ENCODE measurements around the gene FHIP2A. TPM values are rescaled to one million over a fixed set of nuclear protein-coding genes. Genes with fewer than 3 reads are reported as not detected.

FHIP2A gene
- total and polyA plus RNA-seq, 2 of the 4 experiments (the other 2 are of a cell fraction), result 10.7 to 16.5 TPM

DNA sequence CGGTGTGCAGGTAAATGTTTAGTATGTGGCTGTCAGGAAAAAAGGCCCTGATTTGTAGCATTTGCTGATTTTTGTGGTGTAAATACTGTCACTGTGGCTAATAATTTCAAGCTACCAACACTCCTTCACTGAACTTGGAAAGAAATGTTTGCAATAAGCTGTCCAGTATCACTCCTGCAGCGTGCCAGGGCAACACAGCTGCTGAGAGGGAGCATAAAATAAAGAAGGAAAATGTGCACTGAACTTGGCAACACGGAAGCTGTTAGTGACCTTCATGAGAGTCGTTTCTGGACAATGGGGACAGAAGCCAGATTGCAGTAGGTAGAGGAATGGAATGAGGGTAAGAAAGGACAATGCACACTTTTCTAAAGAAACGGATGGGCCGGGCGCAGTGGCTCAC is 37.9 kb upstream of the FHIP2A start:
- H3K23ac ChIP-seq (ENCODE audit: low read depth, low read length), result no peak overlapping the region
- no peaks in the 10 kb centered on the region for H3K36me3 ChIP-seq (ENCODE audit: control insufficient read depth, insufficient read depth, low read length)
- H4K91ac ChIP-seq (ENCODE audit: insufficient read depth, low read depth, low read length), result no peak overlapping the region
- H3K56ac ChIP-seq (ENCODE audit: extremely low read depth, insufficient read depth, low read length), result no peak overlapping the region
- no peak overlapping the region for H3K18ac ChIP-seq (ENCODE audit: low read depth, low read length)
- H3K9ac ChIP-seq (ENCODE audit: low read depth, low read length), result no peak overlapping the region
- DNase-seq (no peak), ATAC-seq (ENCODE audit: low read depth) (no peak)
- intact Hi-C loops (cut with micrococcal nuclease) (no loop called here), in situ Hi-C loops (cut with MboI; ENCODE audit: low sequenced_read_pairs) (loop anchor here (5.0 kb wide), 3 partner anchors 71 to 311 kb away; no protein-coding TSS in a partner anchor), dilution Hi-C loops (cut with HindIII; ENCODE audit: low sequenced_read_pairs, unreplicated experiment) (no loop called here)
- no peak overlapping the region for H3K4me2 ChIP-seq (ENCODE audit: low read depth, low read length)
- no peak overlapping the region for H2AFZ ChIP-seq (replicated peaks; ENCODE audit: low read length, poor library complexity)
- H3K14ac ChIP-seq (replicated peaks; ENCODE audit: low read depth, low read length), result no peak overlapping the region
- no peak overlapping the region for H2BK120ac ChIP-seq (ENCODE audit: low read depth, low read length)
- H2AK5ac ChIP-seq (ENCODE audit: low read depth, low read length), result no peak overlapping the region
- no peak overlapping the region for H3K4me3 ChIP-seq (ENCODE audit: insufficient read depth, low read depth, low read length)
- H3K9me1 ChIP-seq (ENCODE audit: insufficient read depth, low read length), result no peaks in the 10 kb centered on the region; the same call in 1 of the 2 replicates
- POLR2A ChIA-PET (ENCODE audit: unreplicated experiment), result no interaction called here
- no peaks in the 10 kb centered on the region for H3K9me3 ChIP-seq (ENCODE audit: control insufficient read depth, insufficient read depth, low read length)
- no peaks in the 10 kb centered on the region for H3K79me1 ChIP-seq (ENCODE audit: low read depth in 1 of 2, low read length in 2 of 2)
- H3K4me1 ChIP-seq (ENCODE audit: control insufficient read depth, insufficient read depth, low read length), result peaks cover 13% of the 10 kb centered on the region
- H3K27me3 ChIP-seq (ENCODE audit: control insufficient read depth, insufficient read depth, low read length), result no peaks in the 10 kb centered on the region
- no peak overlapping the region for H2BK5ac ChIP-seq (ENCODE audit: low read depth, low read length, poor library complexity, severe bottlenecking)
- H2BK15ac ChIP-seq (ENCODE audit: low read depth, low read length), result no peak overlapping the region
- peaks cover 4% of the 10 kb centered on the region; the same call in 1 of the 2 replicates for H4K20me1 ChIP-seq (ENCODE audit: insufficient read depth, low read length)
- no peak overlapping the region for H2AK9ac ChIP-seq (replicated peaks; ENCODE audit: low read depth, low read length, poor library complexity)
- H4K5ac ChIP-seq (ENCODE audit: low read depth, low read length), result no peak overlapping the region
- no peak overlapping the region for H3K4ac ChIP-seq (ENCODE audit: low read depth, low read length)
- no peak overlapping the region for H2BK20ac ChIP-seq (ENCODE audit: low read depth, low read length)
- BruUV-seq (replicated peaks), result no TSS peak
- TF ChIP-seq MAFK (IDR thresholded peaks at IDR 0.05; ENCODE audit: low read depth, low read length), result no peak
- TF ChIP-seq, protein P1, sequence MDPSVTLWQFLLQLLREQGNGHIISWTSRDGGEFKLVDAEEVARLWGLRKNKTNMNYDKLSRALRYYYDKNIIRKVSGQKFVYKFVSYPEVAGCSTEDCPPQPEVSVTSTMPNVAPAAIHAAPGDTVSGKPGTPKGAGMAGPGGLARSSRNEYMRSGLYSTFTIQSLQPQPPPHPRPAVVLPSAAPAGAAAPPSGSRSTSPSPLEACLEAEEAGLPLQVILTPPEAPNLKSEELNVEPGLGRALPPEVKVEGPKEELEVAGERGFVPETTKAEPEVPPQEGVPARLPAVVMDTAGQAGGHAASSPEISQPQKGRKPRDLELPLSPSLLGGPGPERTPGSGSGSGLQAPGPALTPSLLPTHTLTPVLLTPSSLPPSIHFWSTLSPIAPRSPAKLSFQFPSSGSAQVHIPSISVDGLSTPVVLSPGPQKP (IDR thresholded peaks at IDR 0.05; ENCODE audit: borderline replicate concordance, low read depth, low read length), result no peak
- no peak for TF ChIP-seq MAZ (IDR thresholded peaks at IDR 0.05; ENCODE audit: borderline replicate concordance, low read depth, low read length)
- TF ChIP-seq FOS (IDR thresholded peaks at IDR 0.05; ENCODE audit: low read depth, low read length), result no peak
- TF ChIP-seq NFE2L2 (IDR thresholded peaks at IDR 0.05; ENCODE audit: low read depth, low read length), result no peak
- TF ChIP-seq POLR2A (IDR thresholded peaks at IDR 0.05; ENCODE audit: low read depth, low read length), result no peak
- no peak for TF ChIP-seq CHD1 (IDR thresholded peaks at IDR 0.05; ENCODE audit: low read depth, low read length)
- TF ChIP-seq, protein P2, sequence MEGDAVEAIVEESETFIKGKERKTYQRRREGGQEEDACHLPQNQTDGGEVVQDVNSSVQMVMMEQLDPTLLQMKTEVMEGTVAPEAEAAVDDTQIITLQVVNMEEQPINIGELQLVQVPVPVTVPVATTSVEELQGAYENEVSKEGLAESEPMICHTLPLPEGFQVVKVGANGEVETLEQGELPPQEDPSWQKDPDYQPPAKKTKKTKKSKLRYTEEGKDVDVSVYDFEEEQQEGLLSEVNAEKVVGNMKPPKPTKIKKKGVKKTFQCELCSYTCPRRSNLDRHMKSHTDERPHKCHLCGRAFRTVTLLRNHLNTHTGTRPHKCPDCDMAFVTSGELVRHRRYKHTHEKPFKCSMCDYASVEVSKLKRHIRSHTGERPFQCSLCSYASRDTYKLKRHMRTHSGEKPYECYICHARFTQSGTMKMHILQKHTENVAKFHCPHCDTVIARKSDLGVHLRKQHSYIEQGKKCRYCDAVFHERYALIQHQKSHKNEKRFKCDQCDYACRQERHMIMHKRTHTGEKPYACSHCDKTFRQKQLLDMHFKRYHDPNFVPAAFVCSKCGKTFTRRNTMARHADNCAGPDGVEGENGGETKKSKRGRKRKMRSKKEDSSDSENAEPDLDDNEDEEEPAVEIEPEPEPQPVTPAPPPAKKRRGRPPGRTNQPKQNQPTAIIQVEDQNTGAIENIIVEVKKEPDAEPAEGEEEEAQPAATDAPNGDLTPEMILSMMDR (conservative IDR thresholded peaks at IDR 0.05; ENCODE audit: low read depth, low read length), result no peak
- no peak for TF ChIP-seq RFX5 (IDR thresholded peaks at IDR 0.05; ENCODE audit: low read depth, low read length)
- no peak for TF ChIP-seq SMC3 (IDR thresholded peaks at IDR 0.05; ENCODE audit: low read depth, low read length)
- TF ChIP-seq BHLHE40 (IDR thresholded peaks at IDR 0.05; ENCODE audit: low read depth, low read length), result no peak
- TF ChIP-seq CEBPB (IDR thresholded peaks at IDR 0.05; ENCODE audit: low read depth, low read length), result no peak
- TF ChIP-seq, protein P3, sequence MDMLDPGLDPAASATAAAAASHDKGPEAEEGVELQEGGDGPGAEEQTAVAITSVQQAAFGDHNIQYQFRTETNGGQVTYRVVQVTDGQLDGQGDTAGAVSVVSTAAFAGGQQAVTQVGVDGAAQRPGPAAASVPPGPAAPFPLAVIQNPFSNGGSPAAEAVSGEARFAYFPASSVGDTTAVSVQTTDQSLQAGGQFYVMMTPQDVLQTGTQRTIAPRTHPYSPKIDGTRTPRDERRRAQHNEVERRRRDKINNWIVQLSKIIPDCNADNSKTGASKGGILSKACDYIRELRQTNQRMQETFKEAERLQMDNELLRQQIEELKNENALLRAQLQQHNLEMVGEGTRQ (IDR thresholded peaks at IDR 0.05; ENCODE audit: low read depth, low read length), result no peak
- TF ChIP-seq RAD21 (IDR thresholded peaks at IDR 0.05; ENCODE audit: low read length), result no peak
- no peak for TF ChIP-seq RCOR1 (IDR thresholded peaks at IDR 0.05; ENCODE audit: insufficient replicate concordance, low read length)
- TF ChIP-seq MXI1 (IDR thresholded peaks at IDR 0.05; ENCODE audit: borderline replicate concordance, low read depth, low read length), result no peak
- no peak overlapping the region for H4K8ac ChIP-seq (ENCODE audit: low read depth in 2 of 2, low read length in 2 of 2)
- no peak overlapping the region for H3K27ac ChIP-seq (ENCODE audit: insufficient read depth, low read length)
- CTCF ChIA-PET, result interaction anchor here (0.7 to 1.3 kb wide), 2 partner anchors 31 to 232 kb away, joined by 3 read pairs; no protein-coding TSS in a partner anchor
- WGBS, 2 experiments (ENCODE audit: extremely low coverage in 2 of 2, insufficient read length in 1 of 2), result 100% methylated on average over 1 of the region's 7 CpGs; no CpG with 5 or more reads in 1 of the 2 experiments

Measured in IMR-90 (cell line).